ENCODE data around the gene TOX2.

TOX2 gene

GRCh38 chr20:43987531-43987930 is 72.9 kb downstream of the TOX2 start:
- H3K4me3 ChIP-seq (ENCODE audit: low read depth, low read length): no peak overlapping the region
- H3K4me1 ChIP-seq: no peaks in the 10 kb centered on the region
- H2AFZ ChIP-seq: no peak overlapping the region
- no peak overlapping the region for H3K4me2 ChIP-seq (ENCODE audit: low read length)
- H3K9ac ChIP-seq: no peak overlapping the region
- no peaks in the 10 kb centered on the region for H3K79me2 ChIP-seq
- H3K9me3 ChIP-seq (ENCODE audit: control insufficient read depth, low read length): no peaks in the 10 kb centered on the region
- H3K27ac ChIP-seq: no peak overlapping the region
- TF ChIP-seq, protein P1, sequence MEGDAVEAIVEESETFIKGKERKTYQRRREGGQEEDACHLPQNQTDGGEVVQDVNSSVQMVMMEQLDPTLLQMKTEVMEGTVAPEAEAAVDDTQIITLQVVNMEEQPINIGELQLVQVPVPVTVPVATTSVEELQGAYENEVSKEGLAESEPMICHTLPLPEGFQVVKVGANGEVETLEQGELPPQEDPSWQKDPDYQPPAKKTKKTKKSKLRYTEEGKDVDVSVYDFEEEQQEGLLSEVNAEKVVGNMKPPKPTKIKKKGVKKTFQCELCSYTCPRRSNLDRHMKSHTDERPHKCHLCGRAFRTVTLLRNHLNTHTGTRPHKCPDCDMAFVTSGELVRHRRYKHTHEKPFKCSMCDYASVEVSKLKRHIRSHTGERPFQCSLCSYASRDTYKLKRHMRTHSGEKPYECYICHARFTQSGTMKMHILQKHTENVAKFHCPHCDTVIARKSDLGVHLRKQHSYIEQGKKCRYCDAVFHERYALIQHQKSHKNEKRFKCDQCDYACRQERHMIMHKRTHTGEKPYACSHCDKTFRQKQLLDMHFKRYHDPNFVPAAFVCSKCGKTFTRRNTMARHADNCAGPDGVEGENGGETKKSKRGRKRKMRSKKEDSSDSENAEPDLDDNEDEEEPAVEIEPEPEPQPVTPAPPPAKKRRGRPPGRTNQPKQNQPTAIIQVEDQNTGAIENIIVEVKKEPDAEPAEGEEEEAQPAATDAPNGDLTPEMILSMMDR (IDR thresholded peaks at IDR 0.05): no peak
- peaks cover 4% of the 10 kb centered on the region for H3K36me3 ChIP-seq (ENCODE audit: control insufficient read depth, insufficient read depth, low read length)
- H3K27me3 ChIP-seq (ENCODE audit: control insufficient read depth, insufficient read depth, low read length): no peaks in the 10 kb centered on the region

DNA sequence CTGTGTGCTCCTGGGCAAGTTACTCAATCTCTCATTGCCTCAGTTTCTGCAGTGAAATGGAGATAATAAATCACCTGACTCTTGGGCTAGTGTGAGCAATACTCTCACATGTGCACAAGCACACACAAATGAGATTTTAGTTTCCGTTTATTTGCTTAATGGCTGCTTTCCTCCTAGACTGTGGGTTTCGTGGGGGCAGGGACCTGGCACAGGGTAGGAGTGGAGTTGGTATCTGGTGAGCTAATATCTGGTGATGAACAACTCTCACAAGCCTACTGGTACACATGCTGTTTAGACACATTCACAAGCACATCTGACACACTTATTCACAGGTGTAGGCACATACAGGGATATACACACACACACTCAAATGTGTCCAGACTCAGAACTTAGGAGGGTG is 73.8 kb downstream of the TOX2 start:
- H3K4me1 ChIP-seq: no peaks in the 10 kb centered on the region
- H3K4me3 ChIP-seq (ENCODE audit: low read depth, low read length): no peak overlapping the region
- H3K79me2 ChIP-seq: no peaks in the 10 kb centered on the region
- peaks cover 4% of the 10 kb centered on the region for H3K36me3 ChIP-seq (ENCODE audit: control insufficient read depth, insufficient read depth, low read length)
- H3K9ac ChIP-seq: no peak overlapping the region
- no peak overlapping the region for H3K27ac ChIP-seq
- H3K9me3 ChIP-seq (ENCODE audit: control insufficient read depth, low read length): no peaks in the 10 kb centered on the region
- TF ChIP-seq, protein P1 (IDR thresholded peaks at IDR 0.05): no peak
- no peak overlapping the region for H2AFZ ChIP-seq
- no peak overlapping the region for H3K4me2 ChIP-seq (ENCODE audit: low read length)
- no peaks in the 10 kb centered on the region for H3K27me3 ChIP-seq (ENCODE audit: control insufficient read depth, insufficient read depth, low read length)

GRCh38 chr20:43988867-43989266 is 74.2 kb downstream of the TOX2 start:
- Histone ChIP-seq H3K9me3 (ENCODE audit: control insufficient read depth, low read length) (no peaks in the 10 kb centered on the region), H2AFZ (no peak overlapping the region), H3K27ac (no peak overlapping the region), H3K79me2 (no peaks in the 10 kb centered on the region), H3K4me3 (ENCODE audit: low read depth, low read length) (no peak overlapping the region), H3K9ac (no peak overlapping the region), H3K4me1 (no peaks in the 10 kb centered on the region), H3K36me3 (ENCODE audit: control insufficient read depth, insufficient read depth, low read length) (peaks cover 4% of the 10 kb centered on the region), H3K4me2 (ENCODE audit: low read length) (no peak overlapping the region), H3K27me3 (ENCODE audit: control insufficient read depth, insufficient read depth, low read length) (no peaks in the 10 kb centered on the region)
- TF ChIP-seq, protein P1 (IDR thresholded peaks at IDR 0.05): no peak

DNA sequence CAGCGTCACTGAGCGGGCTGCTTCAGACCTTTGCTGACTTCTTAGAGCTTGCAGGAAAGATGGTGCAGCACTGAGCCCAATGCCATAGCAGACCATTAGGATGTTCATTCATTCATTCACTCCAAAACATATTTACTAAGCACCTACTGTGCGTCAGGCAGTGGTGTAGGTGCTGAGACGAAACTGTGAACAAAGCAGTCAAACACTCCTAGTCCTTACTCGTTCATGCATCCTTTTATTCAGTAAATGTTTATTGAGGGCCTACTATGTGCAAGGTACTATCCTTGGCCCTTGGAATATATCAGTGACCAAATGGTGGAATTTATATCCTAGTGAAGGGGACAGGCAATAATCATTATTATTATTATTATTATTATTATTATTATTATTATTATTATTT is 76.6 kb downstream of the TOX2 start:
- H3K36me3 ChIP-seq (ENCODE audit: control insufficient read depth, insufficient read depth, low read length): peaks cover 4% of the 10 kb centered on the region
- no peaks in the 10 kb centered on the region for H3K27me3 ChIP-seq (ENCODE audit: control insufficient read depth, insufficient read depth, low read length)
- TF ChIP-seq, protein P1 (IDR thresholded peaks at IDR 0.05): no peak
- no peak overlapping the region for H2AFZ ChIP-seq
- no peak overlapping the region for H3K27ac ChIP-seq
- no peaks in the 10 kb centered on the region for H3K79me2 ChIP-seq
- H3K4me2 ChIP-seq (ENCODE audit: low read length): no peak overlapping the region
- no peaks in the 10 kb centered on the region for H3K4me1 ChIP-seq
- no peak overlapping the region for H3K9ac ChIP-seq
- no peak overlapping the region for H3K4me3 ChIP-seq (ENCODE audit: low read depth, low read length)
- no peaks in the 10 kb centered on the region for H3K9me3 ChIP-seq (ENCODE audit: control insufficient read depth, low read length)

DNA sequence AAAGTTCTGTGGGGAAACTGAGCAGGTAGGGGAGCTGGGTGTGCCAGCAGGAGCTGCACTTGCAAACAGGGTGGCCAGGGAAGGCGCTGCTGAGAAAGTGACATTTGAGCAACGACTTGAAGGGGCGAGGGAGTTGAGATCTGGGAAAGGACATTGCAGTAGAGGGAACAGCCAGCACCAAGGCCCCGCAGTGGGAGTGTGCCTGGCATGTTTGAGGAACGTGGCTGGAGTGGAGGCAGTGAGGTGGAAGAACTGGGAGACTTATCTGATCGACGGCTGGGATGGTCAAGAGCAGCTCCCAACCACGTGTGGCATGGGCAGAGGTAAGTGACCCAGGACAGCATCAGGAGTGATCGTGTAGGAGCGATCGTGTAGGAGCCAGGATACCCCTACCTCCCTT is 77.3 kb downstream of the TOX2 start:
- Histone ChIP-seq H2AFZ (no peak overlapping the region), H3K36me3 (ENCODE audit: control insufficient read depth, insufficient read depth, low read length) (peaks cover 4% of the 10 kb centered on the region), H3K4me3 (ENCODE audit: low read depth, low read length) (no peak overlapping the region), H3K79me2 (no peaks in the 10 kb centered on the region), H3K27ac (no peak overlapping the region), H3K27me3 (ENCODE audit: control insufficient read depth, insufficient read depth, low read length) (no peaks in the 10 kb centered on the region), H3K9ac (no peak overlapping the region), H3K9me3 (ENCODE audit: control insufficient read depth, low read length) (no peaks in the 10 kb centered on the region), H3K4me2 (ENCODE audit: low read length) (no peak overlapping the region), H3K4me1 (no peaks in the 10 kb centered on the region)
- TF ChIP-seq, protein P1 (IDR thresholded peaks at IDR 0.05): no peak

All from parathyroid adenoma (tissue), 2 donors.